GM12878 (cell line): ENCODE results near the gene TUBB4B. TPM values are rescaled to one million over a fixed set of nuclear protein-coding genes. Genes with fewer than 3 reads are reported as not detected.

Experiments used
- ATAC-seq: fragments of 200-7000 bp; cut with Tn5 transposase; 3 replicates; pipeline ENCODE4 v1.9.1; 2020; ENCODE audit warnings: mild to moderate bottlenecking, moderate library complexity
- BruUV-seq: library from RNA; stranded (reverse); fragments of 400-500 nt; replicated peaks from 2 replicates; lab custom pipeline; 2021; lab: Mats Ljungman, UMichigan
- CTCF ChIA-PET: fragments of 300-600 bp; sonication (Branson Sonifier 250); formaldehyde crosslinking; extraction: SDS; loops from one replicate; lab custom pipeline; 2021; ENCODE audit warnings: inconsistent platforms; lab: Yijun Ruan, JAX
- POLR2A ChIA-PET: fragments of 350-600 bp; formaldehyde crosslinking; extraction: SDS; loops from one replicate; lab custom pipeline; 2021; ENCODE audit warnings: inconsistent platforms; lab: Charles Lee
- RAD21 ChIA-PET: fragments of 300-600 bp; sonication (Branson Sonifier 250); formaldehyde crosslinking; loops from one replicate; lab custom pipeline; 2023; ENCODE audit warnings: antibody characterized with exemption; ENCODE audit not compliant: unreplicated experiment; lab: Charles Lee
- SMC1A ChIA-PET: fragments of 300-600 bp; sonication (Branson Sonifier 250); formaldehyde crosslinking; loops from one replicate; lab custom pipeline; 2023; ENCODE audit not compliant: unreplicated experiment, uncharacterized antibody; lab: Charles Lee
- DNase-seq: peaks from one replicate; pipeline ENCODE4 v3.0.0-alpha.2; 2011; ENCODE audit warnings: low read depth, low spot score
- FAIRE-seq: peaks from 3 replicates; lab custom pipeline; 2011; peaks lifted over from hg19 to GRCh38; lab: Jason Lieb, UNC
- H2AFZ ChIP-seq: 2 replicates; pipeline ENCODE4 v1.6.0; 2011; ENCODE audit warnings: low read depth, low read length, control low read depth; ENCODE audit not compliant: control insufficient read depth
- H3K27ac ChIP-seq: 2 replicates; pipeline ENCODE4 v1.5.1; 2011; ENCODE audit warnings: control low read depth; ENCODE audit not compliant: control insufficient read depth, insufficient read depth
- H3K27me3 ChIP-seq, 2 experiments: replicated peaks in 1 of 2; 2 replicates each; pipeline versions ENCODE4 v1.6.0 to v1.6.1; 2011; ENCODE audit warnings: low read length in 1 of 2; ENCODE audit not compliant: control insufficient read depth in 2 of 2, insufficient read depth in 2 of 2
- H3K36me3 ChIP-seq, 2 experiments: 2 replicates each; pipeline ENCODE4 v1.5.1; 2011; ENCODE audit warnings: low read length in 1 of 2; ENCODE audit not compliant: control insufficient read depth in 2 of 2, insufficient read depth in 2 of 2
- H3K4me1 ChIP-seq: 2 replicates; pipeline ENCODE4 v1.6.1; 2011; ENCODE audit warnings: mild to moderate bottlenecking, low read length, moderate library complexity, mixed read lengths; ENCODE audit not compliant: control insufficient read depth, insufficient read depth
- H3K4me2 ChIP-seq: 2 replicates; pipeline ENCODE4 v1.6.0; 2011; ENCODE audit warnings: control low read depth; ENCODE audit not compliant: control insufficient read depth, insufficient read depth
- H3K4me3 ChIP-seq: fragments of 200-600 bp; sonication (generic); 2 replicates; pipeline ENCODE4 v1.5.1; 2016
- H3K79me2 ChIP-seq: 2 replicates; pipeline ENCODE4 v1.6.0; 2011; ENCODE audit warnings: low read length; ENCODE audit not compliant: control insufficient read depth, insufficient read depth
- H3K9ac ChIP-seq: 2 replicates; pipeline ENCODE4 v1.8.0; 2011; ENCODE audit warnings: low read length, control low read depth, mixed read lengths; ENCODE audit not compliant: control insufficient read depth, insufficient read depth
- H3K9me3 ChIP-seq: replicated peaks from 3 replicates; pipeline ENCODE4 v1.5.1; 2011; ENCODE audit warnings: mild to moderate bottlenecking, low read length; ENCODE audit not compliant: control insufficient read depth, insufficient read depth
- H4K20me1 ChIP-seq: 2 replicates; pipeline ENCODE4 v1.6.0; 2011; ENCODE audit not compliant: control insufficient read depth, insufficient read depth
- CEBPZ ChIP-seq: fragments of 150-350 bp; IDR thresholded peaks from 2 replicates; pipeline ENCODE4 v1.6.1; 2016; ENCODE audit warnings: low read depth, low read length
- CHD4 ChIP-seq: fragments of 200-600 bp; sonication (generic); IDR thresholded peaks from 2 replicates; pipeline ENCODE4 v1.6.1; 2016; ENCODE audit warnings: mild to moderate bottlenecking
- EED ChIP-seq: sonication (generic); IDR thresholded peaks from 2 replicates; pipeline ENCODE4 v1.6.1; 2016; ENCODE audit warnings: antibody characterized with exemption, low read depth
- IRF3 ChIP-seq: fragments of 450-650 bp; IDR thresholded peaks from 2 replicates; pipeline ENCODE4 v1.6.1; 2014; ENCODE audit warnings: mild to moderate bottlenecking
- MTA3 ChIP-seq: IDR thresholded peaks from 2 replicates; pipeline ENCODE4 v1.6.1; 2012; ENCODE audit warnings: low read length, inconsistent platforms, borderline replicate concordance
- MYB ChIP-seq: fragments of 150-350 bp; IDR thresholded peaks from 2 replicates; pipeline ENCODE4 v1.6.1; 2014; ENCODE audit warnings: mild to moderate bottlenecking, low read depth, low read length, borderline replicate concordance
- NFIC ChIP-seq: IDR thresholded peaks from 2 replicates; pipeline ENCODE4 v1.6.1; 2012; ENCODE audit warnings: low read depth, mild to moderate bottlenecking, inconsistent platforms, low read length, moderate library complexity
- NFYA ChIP-seq: IDR thresholded peaks from 2 replicates; pipeline ENCODE4 v1.6.1; 2011; ENCODE audit warnings: low read depth, mild to moderate bottlenecking, low read length, improper control_type of control experiment, borderline replicate concordance
- SMAD5 ChIP-seq: IDR thresholded peaks from 2 replicates; pipeline ENCODE4 v1.6.1; 2016; ENCODE audit warnings: antibody characterized with exemption, low read depth
- SREBF2 ChIP-seq: IDR thresholded peaks from 2 replicates; pipeline ENCODE4 v1.6.1; 2012; ENCODE audit warnings: mild to moderate bottlenecking, low read length
- STAT3 ChIP-seq: IDR thresholded peaks from 2 replicates; pipeline ENCODE4 v1.6.1; 2011; ENCODE audit warnings: low read depth, low read length, improper control_type of control experiment
- TARDBP ChIP-seq: IDR thresholded peaks from 2 replicates; pipeline ENCODE4 v1.6.1; 2016; ENCODE audit warnings: borderline replicate concordance
- TBL1XR1 ChIP-seq: IDR thresholded peaks from 2 replicates; pipeline ENCODE4 v1.6.1; 2012; ENCODE audit warnings: low read depth, low read length, improper control_type of control experiment
- WGBS: methylation state at CpG from one replicate; pipeline ENCODE4 v1.1.6; 2016; ENCODE audit warnings: low lambda C conversion rate; ENCODE audit not compliant: insufficient replicate concordance, insufficient coverage; ENCODE audit errors: missing lambda C conversion rate; 5-methylcytosine and 5-hydroxymethylcytosine counted together
- in situ Hi-C: fragments of 300-500 bp; cut with MboI; formaldehyde crosslinking; loops from 9 replicates; pipeline ENCODE4 v1.14.3; 2018; ENCODE audit warnings: mixed read lengths
- intact Hi-C: fragments of 100-400 bp; cut with micrococcal nuclease; formaldehyde crosslinking; loops from one replicate; pipeline ENCODE4 v1.14.2; 2022; ENCODE audit not compliant: unreplicated experiment
- polyA plus RNA-seq, 11 experiments: library from polyadenylated mRNA; depleted of rRNA in 4 of 11; unstranded in 6 of 11; stranded (reverse) in 5 of 11; fragments of >200 nt; fragmentation: Nextera tagmentation in 4 of 11; fragmentation: Illumina TruSeq in 1 of 11; extraction: Ambion mirVana in 4 of 11; extraction: Trizol in 1 of 11; gene quantifications; 1 replicate in 1 of 11; 2 replicates in 10 of 11; pipeline versions ENCODE4 v1.2.1 to v1.2.3, GENCODE V29; 2011 to 2016; ENCODE audit warnings: inconsistent platforms in 2 of 11, missing spikeins in 2 of 11, low read depth in 1 of 11
- total RNA-seq, 4 experiments: library from RNA; depleted of rRNA in 3 of 4; stranded (reverse); fragments of >200 nt in 3 of 4; fragmentation: Illumina TruSeq in 1 of 4; extraction: Trizol in 1 of 4; gene quantifications; 2 replicates each; pipeline versions ENCODE4 v1.2.1 to v1.2.3, GENCODE V29; 2013 to 2021
- TF ChIP-seq, protein P1 (sequence below): IDR thresholded peaks from 2 replicates; pipeline ENCODE4 v1.6.1; 2011; ENCODE audit warnings: low read depth, mild to moderate bottlenecking, low read length, moderate library complexity, borderline replicate concordance; ENCODE audit errors: extremely low read depth
- TF ChIP-seq, protein P2 (sequence below): fragments of 450-650 bp; IDR thresholded peaks from 2 replicates; pipeline ENCODE4 v1.6.1; 2017; ENCODE audit warnings: mild to moderate bottlenecking

The TUBB4B gene
- total and polyA plus RNA-seq, 10 of the 15 experiments (the other 5 are each of a cell fraction or from before 2014, with no cell fraction given): 23.0 to 532 (median 254) TPM

DNA sequence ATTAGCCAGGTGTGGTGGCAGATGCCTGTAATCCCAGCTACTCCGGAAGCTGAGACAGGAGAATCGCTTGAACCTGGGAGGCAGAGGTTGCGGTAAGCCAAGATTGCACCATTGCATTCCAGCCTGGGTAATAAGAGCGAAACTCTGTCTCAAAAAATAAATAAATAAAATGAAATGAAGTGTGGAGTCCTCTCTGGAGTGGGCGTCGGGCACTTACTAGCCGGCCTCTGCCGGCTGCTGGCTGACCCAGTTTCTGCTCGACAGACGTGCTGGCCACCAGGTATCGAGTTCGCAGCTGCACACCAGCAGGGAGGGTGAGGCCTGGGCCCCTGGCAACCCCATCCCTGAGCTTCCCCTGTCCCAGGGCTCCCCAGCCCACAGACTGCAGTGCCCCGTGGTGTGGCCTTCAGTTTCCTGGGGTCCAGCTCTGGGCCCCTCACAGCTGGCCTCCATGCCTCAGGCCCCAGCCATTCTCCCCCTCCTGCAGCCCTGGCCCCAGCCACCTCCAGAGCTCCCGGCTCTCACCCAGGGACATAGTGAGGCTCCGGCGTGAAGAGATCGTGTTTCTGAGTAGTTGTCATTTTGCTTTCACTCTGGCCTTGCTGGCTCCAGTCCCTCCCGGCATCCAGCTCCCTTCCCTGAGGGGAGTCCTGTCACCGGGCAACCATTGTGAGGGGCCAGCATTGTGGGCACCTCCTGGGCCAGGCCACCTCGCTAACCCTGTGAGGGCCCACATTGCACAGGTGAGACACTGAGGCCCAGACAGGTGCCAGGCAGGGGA lies 6.2 kb downstream of the TUBB4B start:
- FAIRE-seq: no peak
- intact Hi-C loops: no loop called here
- in situ Hi-C loops: no loop called here
- 83% methylated on average over 20 of the region's 20 CpGs for WGBS
- RAD21 ChIA-PET: no interaction called here
- ATAC-seq: no peak
- CTCF ChIA-PET: no interaction called here
- SMC1A ChIA-PET: no interaction called here
- Histone ChIP-seq H2AFZ (no peak overlapping the region), H3K36me3 (peaks cover 8 to 12% of the 10 kb centered on the region in 2 experiments), H3K4me1 (peaks cover 20% of the 10 kb centered on the region), H3K27me3 (no peaks in the 10 kb centered on the region), H3K4me2 (no peak overlapping the region), H3K27ac (no peak overlapping the region), H3K9ac (no peak overlapping the region), H3K79me2 (peaks cover 13% of the 10 kb centered on the region), H3K4me3 (no peak overlapping the region), H4K20me1 (peaks cover under 1% of the 10 kb centered on the region; the same call in 1 of the 2 replicates), H3K9me3 (no peaks in the 10 kb centered on the region)
- POLR2A ChIA-PET: no interaction called here
- no TSS peak for BruUV-seq
- DNase-seq: no peak
- TF ChIP-seq CHD4 (no peak), IRF3 (no peak), NFIC (no peak), NFYA (no peak), CEBPZ (no peak), SMAD5 (no peak), EED (no peak), SREBF2 (no peak), MTA3 (no peak), TBL1XR1 (no peak), TARDBP (no peak), STAT3 (no peak), MYB (no peak)
- TF ChIP-seq, protein P1, sequence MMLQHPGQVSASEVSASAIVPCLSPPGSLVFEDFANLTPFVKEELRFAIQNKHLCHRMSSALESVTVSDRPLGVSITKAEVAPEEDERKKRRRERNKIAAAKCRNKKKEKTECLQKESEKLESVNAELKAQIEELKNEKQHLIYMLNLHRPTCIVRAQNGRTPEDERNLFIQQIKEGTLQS: no peak
- TF ChIP-seq, protein P2, sequence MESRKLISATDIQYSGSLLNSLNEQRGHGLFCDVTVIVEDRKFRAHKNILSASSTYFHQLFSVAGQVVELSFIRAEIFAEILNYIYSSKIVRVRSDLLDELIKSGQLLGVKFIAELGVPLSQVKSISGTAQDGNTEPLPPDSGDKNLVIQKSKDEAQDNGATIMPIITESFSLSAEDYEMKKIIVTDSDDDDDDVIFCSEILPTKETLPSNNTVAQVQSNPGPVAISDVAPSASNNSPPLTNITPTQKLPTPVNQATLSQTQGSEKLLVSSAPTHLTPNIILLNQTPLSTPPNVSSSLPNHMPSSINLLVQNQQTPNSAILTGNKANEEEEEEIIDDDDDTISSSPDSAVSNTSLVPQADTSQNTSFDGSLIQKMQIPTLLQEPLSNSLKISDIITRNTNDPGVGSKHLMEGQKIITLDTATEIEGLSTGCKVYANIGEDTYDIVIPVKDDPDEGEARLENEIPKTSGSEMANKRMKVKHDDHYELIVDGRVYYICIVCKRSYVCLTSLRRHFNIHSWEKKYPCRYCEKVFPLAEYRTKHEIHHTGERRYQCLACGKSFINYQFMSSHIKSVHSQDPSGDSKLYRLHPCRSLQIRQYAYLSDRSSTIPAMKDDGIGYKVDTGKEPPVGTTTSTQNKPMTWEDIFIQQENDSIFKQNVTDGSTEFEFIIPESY: no peak
